GM23338 (cell line): Measurements from ENCODE around the gene SLC25A25.

Experiments used
- CTCF ChIP-seq, 2 experiments: fragments of 200-600 bp in 1 of 2; sonication (generic) in 1 of 2; conservative IDR thresholded peaks; 2 replicates each; pipeline versions ENCODE4 v1.5.1 to v1.6.1; 2016 to 2017; ENCODE audit warnings: antibody characterized with exemption in 2 of 2, low read depth in 2 of 2, mild to moderate bottlenecking in 2 of 2, moderate library complexity in 1 of 2
- EZH2phosphoT487 ChIP-seq: fragments of 200-600 bp; sonication (generic); IDR thresholded peaks from one replicate; pipeline ENCODE4 v1.8.1; 2018; ENCODE audit warnings: antibody characterized with exemption; ENCODE audit not compliant: unreplicated experiment
- POLR2AphosphoS5 ChIP-seq: IDR thresholded peaks from 2 replicates; pipeline ENCODE4 v1.6.1; 2016; ENCODE audit warnings: antibody characterized with exemption, low read depth
- ZNF114 ChIP-seq: fragments of 250-450 bp; sonication (Bioruptor Pico); IDR thresholded peaks from 2 replicates; pipeline ENCODE4 v1.5.0; 2020; ENCODE audit warnings: mild to moderate bottlenecking, moderate library complexity

- TF ChIP-seq EZH2phosphoT487: no peak
- TF ChIP-seq POLR2AphosphoS5: no peak
- TF ChIP-seq CTCF (conservative IDR thresholded peaks at IDR 0.05; ENCODE audit: low read depth in 2 of 2): no peak
- no peak for TF ChIP-seq ZNF114
Measured at GRCh38 chr9:128055344-128056040, 12.5 kb upstream of the SLC25A25 start.
